IMR-90 (cell line): ENCODE results near the gene CACNA2D3. TPM values are rescaled to one million over a fixed set of nuclear protein-coding genes. Genes with fewer than 3 reads are reported as not detected.
A peak's percentile ranks its signal among the peaks of the same experiment; 100 is the strongest.

Experiments used
- ATAC-seq: fragments of 200-7000 bp; cut with Tn5 transposase; 2 replicates; pipeline ENCODE4 v1.9.1; 2020; ENCODE audit warnings: low read depth, mild to moderate bottlenecking, moderate library complexity
- BruUV-seq: library from RNA; stranded (reverse); fragments of 400-500 nt; replicated peaks from 2 replicates; lab custom pipeline; 2021; lab: Mats Ljungman, UMichigan
- CTCF ChIA-PET: fragments of 300-600 bp; formaldehyde crosslinking; extraction: SDS; loops from one replicate; lab custom pipeline; 2021; ENCODE audit warnings: antibody characterized with exemption; lab: Yijun Ruan, JAX
- POLR2A ChIA-PET: fragments of 300-600 bp; sonication (Branson Sonifier 250); formaldehyde crosslinking; loops from one replicate; lab custom pipeline; 2022; ENCODE audit warnings: antibody characterized with exemption; ENCODE audit not compliant: unreplicated experiment; lab: Charles Lee
- DNase-seq: peaks from one replicate; pipeline ENCODE4 v3.0.0; 2013
- H2AFZ ChIP-seq: replicated peaks from 2 replicates; pipeline ENCODE3; 2013; ENCODE audit warnings: low read length, mild to moderate bottlenecking; ENCODE audit not compliant: poor library complexity
- H2AK5ac ChIP-seq: 2 replicates; pipeline ENCODE4 v1.6.1; 2013; ENCODE audit warnings: low read depth, low read length, inconsistent platforms
- H2AK9ac ChIP-seq: replicated peaks from 2 replicates; pipeline ENCODE3; 2013; ENCODE audit warnings: mild to moderate bottlenecking, low read depth, low read length, moderate library complexity; ENCODE audit not compliant: poor library complexity
- H2BK120ac ChIP-seq: 2 replicates; pipeline ENCODE4 v1.6.1; 2013; ENCODE audit warnings: low read depth, low read length, inconsistent platforms
- H2BK15ac ChIP-seq: 3 replicates; pipeline ENCODE4 v1.6.1; 2013; ENCODE audit warnings: low read depth, low read length, inconsistent platforms
- H2BK20ac ChIP-seq: 2 replicates; pipeline ENCODE4 v1.6.1; 2013; ENCODE audit warnings: low read depth, mild to moderate bottlenecking, inconsistent platforms, low read length, moderate library complexity
- H2BK5ac ChIP-seq: 2 replicates; pipeline ENCODE4 v1.6.1; 2013; ENCODE audit warnings: mild to moderate bottlenecking, low read depth, low read length, inconsistent platforms; ENCODE audit not compliant: poor library complexity, severe bottlenecking
- H3K14ac ChIP-seq: replicated peaks from 2 replicates; pipeline ENCODE4 v1.6.1; 2013; ENCODE audit warnings: low read depth, low read length, inconsistent platforms
- H3K18ac ChIP-seq: 2 replicates; pipeline ENCODE4 v1.6.1; 2013; ENCODE audit warnings: low read depth, low read length, control low read depth
- H3K23ac ChIP-seq: 2 replicates; pipeline ENCODE4 v1.6.1; 2013; ENCODE audit warnings: low read depth, low read length, inconsistent platforms
- H3K27ac ChIP-seq: 2 replicates; pipeline ENCODE4 v1.5.1; 2013; ENCODE audit warnings: mild to moderate bottlenecking, control low read depth, low read length; ENCODE audit not compliant: insufficient read depth
- H3K27me3 ChIP-seq: 2 replicates; pipeline ENCODE4 v1.6.1; 2013; ENCODE audit warnings: low read length; ENCODE audit not compliant: control insufficient read depth, insufficient read depth
- H3K36me3 ChIP-seq: 2 replicates; pipeline ENCODE4 v1.6.1; 2013; ENCODE audit warnings: low read length, mixed read lengths; ENCODE audit not compliant: control insufficient read depth, insufficient read depth
- H3K4ac ChIP-seq: 2 replicates; pipeline ENCODE4 v1.6.1; 2013; ENCODE audit warnings: low read depth, low read length, inconsistent platforms
- H3K4me1 ChIP-seq: 2 replicates; pipeline ENCODE4 v1.6.1; 2013; ENCODE audit warnings: low read length, mixed read lengths; ENCODE audit not compliant: control insufficient read depth, insufficient read depth
- H3K4me2 ChIP-seq: 2 replicates; pipeline ENCODE4 v1.6.1; 2013; ENCODE audit warnings: low read depth, mild to moderate bottlenecking, control low read depth, low read length, moderate library complexity
- H3K4me3 ChIP-seq: 2 replicates; pipeline ENCODE4 v1.5.1; 2013; ENCODE audit warnings: low read depth, mild to moderate bottlenecking, control low read depth, low read length, moderate library complexity; ENCODE audit not compliant: insufficient read depth
- H3K56ac ChIP-seq: 2 replicates; pipeline ENCODE4 v1.6.1; 2013; ENCODE audit warnings: low read length, inconsistent platforms; ENCODE audit not compliant: insufficient read depth; ENCODE audit errors: extremely low read depth
- H3K79me1 ChIP-seq, 2 experiments: 2 replicates each; pipeline ENCODE4 v1.6.1; 2013; ENCODE audit warnings: low read length in 2 of 2, inconsistent platforms in 1 of 2, low read depth in 1 of 2
- H3K9ac ChIP-seq: 2 replicates; pipeline ENCODE4 v1.6.1; 2013; ENCODE audit warnings: low read depth, low read length, control low read depth
- H3K9me1 ChIP-seq: 2 replicates; pipeline ENCODE4 v1.6.1; 2013; ENCODE audit warnings: low read length, inconsistent platforms; ENCODE audit not compliant: insufficient read depth
- H3K9me3 ChIP-seq: 2 replicates; pipeline ENCODE4 v1.6.1; 2013; ENCODE audit warnings: low read length; ENCODE audit not compliant: control insufficient read depth, insufficient read depth
- H4K20me1 ChIP-seq: 2 replicates; pipeline ENCODE4 v1.6.1; 2013; ENCODE audit warnings: low read length, inconsistent platforms; ENCODE audit not compliant: insufficient read depth
- H4K5ac ChIP-seq: 2 replicates; pipeline ENCODE4 v1.6.1; 2013; ENCODE audit warnings: mild to moderate bottlenecking, low read depth, low read length, control low read depth
- H4K8ac ChIP-seq, 2 experiments: 2 replicates each; pipeline ENCODE4 v1.6.1; 2013; ENCODE audit warnings: low read depth in 2 of 2, low read length in 2 of 2, control low read depth in 1 of 2, inconsistent platforms in 1 of 2
- H4K91ac ChIP-seq: 2 replicates; pipeline ENCODE4 v1.6.1; 2013; ENCODE audit warnings: low read depth, low read length, inconsistent platforms; ENCODE audit not compliant: insufficient read depth
- BHLHE40 ChIP-seq: fragments of 150-350 bp; IDR thresholded peaks from 2 replicates; pipeline ENCODE4 v1.6.1; 2016; ENCODE audit warnings: mild to moderate bottlenecking, low read depth, low read length
- SMC3 ChIP-seq: fragments of 150-350 bp; IDR thresholded peaks from 2 replicates; pipeline ENCODE4 v1.6.1; 2016; ENCODE audit warnings: low read depth, mild to moderate bottlenecking, antibody characterized with exemption, low read length, moderate library complexity
- WGBS, 2 experiments: methylation state at CpG; one replicate each; pipeline versions ENCODE4 v1.1.5 to v1.1.7; 2013; ENCODE audit warnings: missing lambda C conversion rate in 2 of 2; ENCODE audit not compliant: insufficient read length in 1 of 2; ENCODE audit errors: extremely low coverage in 2 of 2; 5-methylcytosine and 5-hydroxymethylcytosine counted together
- dilution Hi-C: fragments of 300-500 bp; cut with HindIII; formaldehyde crosslinking; loops from one replicate; pipeline ENCODE4 v1.14.3; 2018; ENCODE audit warnings: low sequenced_read_pairs; ENCODE audit not compliant: unreplicated experiment
- in situ Hi-C: fragments of 300-500 bp; cut with MboI; formaldehyde crosslinking; loops from 3 replicates; pipeline ENCODE4 v1.14.3; 2019; ENCODE audit warnings: low sequenced_read_pairs, inconsistent platforms, mixed read lengths
- intact Hi-C: fragments of 100-400 bp; cut with micrococcal nuclease; formaldehyde crosslinking; loops from 2 replicates; pipeline ENCODE4 v1.10.0; 2022
- polyA plus RNA-seq, 3 experiments: library from polyadenylated mRNA; depleted of rRNA; stranded (reverse); fragments of >200 nt; gene quantifications; 2 replicates each; pipeline ENCODE4 v1.2.3, GENCODE V29; 2012; ENCODE audit warnings: low replicate concordance in 1 of 3
- total RNA-seq: library from RNA; depleted of rRNA; stranded (reverse); fragments of >200 nt; gene quantifications from 2 replicates; pipeline ENCODE4 v1.2.3, GENCODE V29; 2012

CACNA2D3 gene
- total and polyA plus RNA-seq, 2 of the 4 experiments (the other 2 are of a cell fraction) = 0.36 to 0.41 TPM

DNA sequence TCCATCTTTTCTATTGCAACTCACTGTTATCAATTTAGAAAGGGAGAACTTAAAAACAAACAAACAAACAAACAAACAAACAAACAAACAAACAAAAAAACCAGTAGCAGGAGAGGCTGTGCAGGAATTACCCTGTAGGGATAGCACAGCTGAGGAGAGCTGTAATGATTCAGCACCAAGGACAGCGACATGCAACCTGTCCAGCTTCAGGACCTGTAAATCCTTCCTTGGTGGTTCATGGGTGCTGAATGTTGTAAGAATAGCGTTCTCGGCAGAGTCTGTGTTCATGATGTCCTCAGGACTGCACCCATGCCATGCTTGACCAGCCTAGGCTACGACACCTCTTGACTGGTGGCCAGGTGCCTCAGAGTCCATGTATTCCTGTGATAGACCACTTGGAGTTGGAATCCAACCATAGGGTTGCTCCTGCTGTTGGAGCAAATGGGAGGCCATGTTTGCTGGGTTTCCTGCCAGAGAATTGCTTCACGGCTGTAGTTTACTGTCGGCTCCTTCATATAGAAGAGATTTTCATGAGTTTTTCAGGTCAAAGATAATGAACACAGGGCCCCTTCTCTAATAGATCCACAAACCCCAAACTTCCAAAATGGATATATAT is 65.9 kb downstream of the CACNA2D3 start:
- Histone ChIP-seq H3K9me3 (peaks cover 20% of the 10 kb centered on the region), H3K18ac (no peak overlapping the region), H2BK15ac (no peak overlapping the region), H3K9me1 (no peaks in the 10 kb centered on the region), H2AFZ (no peak overlapping the region), H3K56ac (no peak overlapping the region), H4K91ac (no peak overlapping the region), H3K27me3 (no peaks in the 10 kb centered on the region), H2AK9ac (no peak overlapping the region), H4K20me1 (no peaks in the 10 kb centered on the region), H2BK20ac (no peak overlapping the region), H3K79me1 (no peaks in the 10 kb centered on the region), H3K14ac (no peak overlapping the region), H3K4me2 (no peak overlapping the region), H4K8ac (no peak overlapping the region), H3K9ac (no peak overlapping the region), H3K27ac (no peak overlapping the region), H3K4ac (no peak overlapping the region), H2BK5ac (no peak overlapping the region), H3K36me3 (no peaks in the 10 kb centered on the region), H2AK5ac (no peak overlapping the region), H3K23ac (no peak overlapping the region), H4K5ac (no peak overlapping the region), H2BK120ac (no peak overlapping the region), H3K4me3 (no peak overlapping the region), H3K4me1 (no peaks in the 10 kb centered on the region)
- ATAC-seq (0 out of 2 replicates have a peak, but pooled peaks have one; percentile 42), DNase-seq (peak; percentile 34)
- TF ChIP-seq BHLHE40 (no peak), SMC3 (no peak)
- 0% methylated on average over 1 of the region's 6 CpGs; no CpG with 5 or more reads in 1 of the 2 experiments for WGBS, 2 experiments
- no TSS peak for BruUV-seq
- CTCF ChIA-PET = no interaction called here
- dilution Hi-C loops (no loop called here), in situ Hi-C loops (no loop called here), intact Hi-C loops (no loop called here)
- POLR2A ChIA-PET = no interaction called here
